GM10266 (cell line): ENCODE data around the gene SBF2.
"Not testable (repeated sequence)": the region's sequence is repeated elsewhere in the genome, so short reads cannot be mapped to it uniquely, and the experiment has no call there.

Experiments used
- DNase-seq: peaks from one replicate; pipeline ENCODE4 v3.0.0; 2012; ENCODE audit errors: extremely low spot score
- TF ChIP-seq, protein P1 (sequence below): IDR thresholded peaks from 2 replicates; pipeline ENCODE4 v1.5.1; 2012; ENCODE audit warnings: mild to moderate bottlenecking, low read depth; ENCODE audit not compliant: control insufficient read depth, insufficient read depth; ENCODE audit errors: missing control alignments

The SBF2 gene

DNA sequence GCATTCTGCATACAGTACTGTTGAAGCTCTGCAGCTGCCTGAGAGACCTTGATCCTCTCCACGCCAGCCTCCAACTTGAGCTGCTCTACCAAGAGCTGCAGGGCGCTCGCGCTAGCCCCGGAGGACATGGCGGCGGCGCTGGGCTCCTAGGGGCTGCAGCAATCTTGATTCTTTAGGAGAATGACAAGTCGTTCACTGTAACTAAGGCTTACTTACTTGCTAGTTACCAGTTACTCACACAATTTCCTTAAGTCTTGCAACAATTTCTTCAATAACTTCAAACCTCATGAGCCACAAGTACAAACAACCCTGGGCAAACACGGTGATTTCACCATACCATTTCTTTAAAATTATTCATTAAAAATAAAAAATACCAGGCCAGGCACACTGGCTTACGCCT, 21.9 kb downstream of the SBF2 start:
- no peak for DNase-seq

DNA sequence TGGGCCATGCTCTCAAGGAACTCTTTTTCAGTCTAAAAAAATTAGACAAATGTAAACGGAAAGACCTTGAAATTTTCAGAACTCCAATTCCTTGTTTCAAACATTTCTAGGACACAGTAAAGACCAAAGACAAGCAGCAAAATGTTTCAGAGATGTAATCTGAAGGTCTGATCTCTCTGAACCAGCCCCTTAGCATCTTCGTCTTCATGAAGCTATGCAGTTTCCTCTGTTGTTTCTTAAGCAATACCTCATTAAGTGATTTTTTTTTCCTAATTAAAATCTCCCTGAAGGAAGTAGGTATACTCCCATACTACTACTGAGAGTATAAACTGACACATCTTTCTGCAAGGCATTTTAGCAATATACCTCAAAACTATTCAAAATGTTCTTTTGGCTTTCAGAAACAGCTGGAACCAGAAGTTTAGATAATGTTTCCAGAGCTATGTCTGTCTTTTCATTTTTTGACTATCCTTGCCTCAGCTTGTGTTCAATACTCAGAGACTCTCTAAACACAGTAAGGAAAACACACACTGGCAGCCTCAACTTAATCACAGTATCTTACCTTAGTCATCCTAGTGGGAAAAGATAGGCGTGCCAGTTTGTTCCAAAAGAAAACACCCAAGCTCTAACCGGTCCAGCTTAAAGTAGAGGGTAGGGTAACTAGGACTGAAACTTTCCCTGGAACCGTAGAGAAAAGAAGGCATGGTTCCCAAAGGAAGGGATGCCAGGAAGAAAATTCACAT, 25.1 kb downstream of the SBF2 start:
- DNase-seq = no peak
- TF ChIP-seq, protein P1, sequence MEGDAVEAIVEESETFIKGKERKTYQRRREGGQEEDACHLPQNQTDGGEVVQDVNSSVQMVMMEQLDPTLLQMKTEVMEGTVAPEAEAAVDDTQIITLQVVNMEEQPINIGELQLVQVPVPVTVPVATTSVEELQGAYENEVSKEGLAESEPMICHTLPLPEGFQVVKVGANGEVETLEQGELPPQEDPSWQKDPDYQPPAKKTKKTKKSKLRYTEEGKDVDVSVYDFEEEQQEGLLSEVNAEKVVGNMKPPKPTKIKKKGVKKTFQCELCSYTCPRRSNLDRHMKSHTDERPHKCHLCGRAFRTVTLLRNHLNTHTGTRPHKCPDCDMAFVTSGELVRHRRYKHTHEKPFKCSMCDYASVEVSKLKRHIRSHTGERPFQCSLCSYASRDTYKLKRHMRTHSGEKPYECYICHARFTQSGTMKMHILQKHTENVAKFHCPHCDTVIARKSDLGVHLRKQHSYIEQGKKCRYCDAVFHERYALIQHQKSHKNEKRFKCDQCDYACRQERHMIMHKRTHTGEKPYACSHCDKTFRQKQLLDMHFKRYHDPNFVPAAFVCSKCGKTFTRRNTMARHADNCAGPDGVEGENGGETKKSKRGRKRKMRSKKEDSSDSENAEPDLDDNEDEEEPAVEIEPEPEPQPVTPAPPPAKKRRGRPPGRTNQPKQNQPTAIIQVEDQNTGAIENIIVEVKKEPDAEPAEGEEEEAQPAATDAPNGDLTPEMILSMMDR = no peak

More for the DNA sequence above, 21.9 kb downstream of the SBF2 start:
- TF ChIP-seq, protein P1 = no peak

DNA sequence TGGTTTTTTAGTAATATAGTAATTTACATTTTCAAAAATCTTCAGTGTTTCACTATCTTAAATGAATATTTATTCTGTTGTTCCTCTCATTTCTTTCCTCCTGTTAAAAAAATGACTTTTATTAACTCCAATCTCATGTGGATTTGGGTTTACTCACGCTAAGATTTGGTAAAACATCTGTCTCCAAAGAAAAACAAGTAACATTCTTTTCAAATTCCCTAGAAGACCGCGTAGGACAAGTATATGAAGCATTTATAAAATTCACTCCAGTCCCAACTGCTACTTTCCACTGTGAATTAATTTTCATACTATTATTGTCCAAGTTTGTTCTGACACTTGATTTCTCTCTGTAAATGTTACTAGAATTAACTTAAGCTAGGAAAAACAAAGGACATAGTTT, 26.2 kb downstream of the SBF2 start:
- TF ChIP-seq, protein P1 = no peak
- no peak for DNase-seq

DNA sequence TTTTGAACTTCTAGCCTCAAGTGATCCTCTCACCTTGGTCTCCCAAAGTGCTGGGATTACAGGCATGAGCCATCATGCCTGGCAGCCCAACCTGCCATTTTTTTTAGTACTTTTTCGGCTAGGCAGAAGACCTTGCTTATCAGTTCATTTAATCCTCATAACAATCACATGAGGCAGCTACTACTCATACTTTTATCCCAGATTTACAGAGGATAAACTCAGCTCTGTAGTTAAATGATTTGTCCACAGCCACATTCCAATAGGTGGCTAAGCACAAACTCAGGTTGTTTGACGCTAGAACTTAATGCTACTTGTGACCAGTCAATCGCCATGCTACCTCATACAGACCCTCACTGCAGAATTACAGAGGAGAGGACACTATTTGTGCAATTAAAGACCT, 28.1 kb downstream of the SBF2 start:
- DNase-seq = no peak
- TF ChIP-seq, protein P1 = no peak

DNA sequence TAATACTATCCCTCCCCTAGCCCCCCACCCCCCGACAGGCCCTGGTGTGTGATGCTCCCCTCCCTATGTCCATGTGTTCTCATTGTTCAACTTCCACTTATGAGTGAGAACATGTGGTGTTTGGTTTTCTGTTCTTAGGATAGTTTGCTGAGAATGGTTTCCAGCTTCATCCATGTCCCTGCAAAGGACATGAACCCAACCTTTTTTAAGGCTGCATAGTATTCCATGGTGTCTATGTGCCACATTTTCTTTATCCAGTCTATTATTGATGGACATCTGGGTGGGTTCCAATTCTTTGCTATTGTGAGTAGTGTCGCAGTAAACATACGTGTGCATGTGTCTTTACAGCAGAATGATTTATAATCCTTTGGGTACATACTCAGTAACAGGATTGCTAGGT, 29.3 kb downstream of the SBF2 start:
- DNase-seq = not testable (repeated sequence)

DNA sequence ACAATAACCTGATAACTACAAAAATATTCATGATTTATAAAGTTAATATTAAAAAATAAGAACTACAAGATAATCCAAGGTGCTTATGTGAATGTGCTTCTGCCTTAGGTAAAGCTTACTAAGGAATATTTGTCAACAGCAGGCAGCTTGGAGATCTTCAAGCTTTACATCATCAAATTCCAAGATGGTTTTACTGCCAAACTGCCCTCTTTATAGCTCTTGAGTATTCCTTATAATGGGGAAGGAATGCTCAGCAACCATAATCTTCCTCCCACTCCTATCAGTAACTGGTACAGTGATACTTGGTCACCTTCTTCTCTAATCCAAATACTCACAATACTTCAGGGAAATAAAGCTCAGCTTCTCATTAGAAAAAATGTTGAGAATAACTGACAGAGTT, 30.1 kb downstream of the SBF2 start:
- DNase-seq = no peak
- TF ChIP-seq, protein P1 = no peak

DNA sequence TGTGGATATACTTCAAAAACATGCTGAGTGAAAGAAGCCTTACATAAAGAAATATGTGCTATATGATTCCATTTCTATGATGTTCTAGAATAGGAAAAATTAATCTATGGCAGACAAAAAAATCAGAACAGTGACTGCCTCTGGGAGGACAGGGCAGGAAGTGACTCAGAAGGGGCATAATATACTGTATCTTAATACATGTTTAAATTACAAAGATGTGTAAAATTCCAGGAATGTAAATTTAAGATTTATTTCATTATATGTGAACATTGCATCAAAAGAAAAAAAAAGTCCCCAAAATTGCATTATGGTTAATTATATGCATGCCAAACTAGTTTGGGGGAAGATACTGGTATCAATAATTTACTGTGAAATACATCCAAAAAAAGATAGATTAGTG, 32.2 kb downstream of the SBF2 start:
- DNase-seq = no peak

More for the DNA sequence above, 32.2 kb downstream of the SBF2 start:
- TF ChIP-seq, protein P1 = no peak
